A673 (cell line): Measurements from ENCODE around the gene CLSTN2. TPM values are rescaled to one million over a fixed set of nuclear protein-coding genes. Genes with fewer than 3 reads are reported as not detected.
A peak's percentile ranks its signal among the peaks of the same experiment; 100 is the strongest.

Source experiments
- BruUV-seq: library from RNA; stranded (reverse); fragments of 400-500 nt; replicated peaks from 2 replicates; lab custom pipeline; 2021; lab: Mats Ljungman, UMichigan
- CTCF ChIA-PET: fragments of 300-600 bp; sonication (Branson Sonifier 250); formaldehyde crosslinking; loops from one replicate; lab custom pipeline; 2022; ENCODE audit warnings: antibody characterized with exemption; lab: Charles Lee
- POLR2A ChIA-PET: fragments of 300-600 bp; sonication (Branson Sonifier 250); formaldehyde crosslinking; loops from one replicate; lab custom pipeline; 2022; ENCODE audit warnings: antibody characterized with exemption; ENCODE audit not compliant: low non-redundant PET; lab: Charles Lee
- DNase-seq: peaks from one replicate; pipeline ENCODE4 v3.0.0-alpha.2; 2015; ENCODE audit warnings: low spot score
- H3K27ac ChIP-seq: fragments of 200-600 bp; sonication (generic); 2 replicates; pipeline ENCODE4 v1.5.1; 2016; ENCODE audit warnings: mixed run types, low read depth, mild to moderate bottlenecking, mixed read lengths, antibody characterized with exemption, low read length; ENCODE audit not compliant: poor library complexity, severe bottlenecking
- H3K27me3 ChIP-seq: fragments of 200-600 bp; sonication (generic); replicated peaks from 2 replicates; pipeline ENCODE4 v1.6.1; 2017; ENCODE audit warnings: mixed run types, low read depth, mild to moderate bottlenecking, mixed read lengths, antibody characterized with exemption, low read length; ENCODE audit not compliant: insufficient read depth, poor library complexity
- H3K36me3 ChIP-seq: fragments of 200-600 bp; sonication (generic); 2 replicates; pipeline ENCODE4 v1.6.1; 2016; ENCODE audit warnings: mixed run types, mild to moderate bottlenecking, mixed read lengths, antibody characterized with exemption, low read length; ENCODE audit not compliant: insufficient read depth, poor library complexity, severe bottlenecking
- H3K4me1 ChIP-seq: fragments of 200-600 bp; sonication (generic); 2 replicates; pipeline ENCODE4 v1.6.1; 2017; ENCODE audit warnings: mixed run types, mild to moderate bottlenecking, mixed read lengths, antibody characterized with exemption, low read length; ENCODE audit not compliant: insufficient read depth, poor library complexity, severe bottlenecking
- H3K4me3 ChIP-seq: fragments of 200-600 bp; sonication (generic); 2 replicates; pipeline ENCODE4 v1.5.1; 2016; ENCODE audit warnings: low read depth, mixed run types, mild to moderate bottlenecking, mixed read lengths, low read length; ENCODE audit not compliant: poor library complexity, severe bottlenecking
- H3K9me3 ChIP-seq: fragments of 200-600 bp; sonication (generic); 2 replicates; pipeline ENCODE4 v1.6.1; 2016; ENCODE audit warnings: mixed run types, low read depth, mild to moderate bottlenecking, mixed read lengths, antibody characterized with exemption, low read length; ENCODE audit not compliant: poor library complexity, severe bottlenecking
- CTCF ChIP-seq: fragments of 300-800, 200-600 bp; sonication (generic); conservative IDR thresholded peaks from 2 replicates; pipeline ENCODE4 v1.5.1; 2017; ENCODE audit warnings: low read depth, mild to moderate bottlenecking, antibody characterized with exemption, low read length, moderate library complexity, mixed read lengths
- EZH2 ChIP-seq: fragments of 200-600 bp; sonication (generic); IDR thresholded peaks from 2 replicates; pipeline ENCODE4 v1.6.1; 2017; ENCODE audit warnings: borderline replicate concordance, low read depth, mild to moderate bottlenecking, mixed read lengths, antibody characterized with exemption, low read length; ENCODE audit not compliant: poor library complexity, severe bottlenecking
- intact Hi-C: fragments of 100-400 bp; cut with micrococcal nuclease; formaldehyde crosslinking; loops from one replicate; pipeline ENCODE4 v1.10.0; 2022; ENCODE audit not compliant: unreplicated experiment
- total RNA-seq: library from RNA; stranded (reverse); gene quantifications from 2 replicates; pipeline ENCODE4 v1.2.3, GENCODE V29; 2021

Gene CLSTN2
- total RNA-seq, 1 experiment from 2014 or later, result 50.7 TPM

GRCh38 chr3:140035871-140036270 lies 100.9 kb downstream of the CLSTN2 start:
- no peak for DNase-seq
- no peaks in the 10 kb centered on the region for H3K4me1 ChIP-seq
- no peaks in the 10 kb centered on the region for H3K27me3 ChIP-seq
- TF ChIP-seq EZH2, result no peak
- no peak for TF ChIP-seq CTCF
- no peak overlapping the region for H3K4me3 ChIP-seq
- H3K36me3 ChIP-seq, result no peaks in the 10 kb centered on the region
- no peaks in the 10 kb centered on the region for H3K9me3 ChIP-seq
- ChIA-PET CTCF (no interaction called here), POLR2A (interaction anchor here (0.6 kb wide), 2 partner anchors 11 to 481 kb away, joined by 3 read pairs; no protein-coding TSS in a partner anchor)
- BruUV-seq, result no TSS peak
- no peak overlapping the region for H3K27ac ChIP-seq
- intact Hi-C loops, result no loop called here

- H3K27ac ChIP-seq, result no peak overlapping the region
- no peaks in the 10 kb centered on the region for H3K36me3 ChIP-seq
- H3K9me3 ChIP-seq, result no peaks in the 10 kb centered on the region
- intact Hi-C loops, result loop anchor here (2.0 kb wide), 1 partner anchor 116 kb away; the partner anchor contains the start of gene CLSTN2
- no peaks in the 10 kb centered on the region for H3K4me1 ChIP-seq
- H3K27me3 ChIP-seq, result no peaks in the 10 kb centered on the region
- ChIA-PET POLR2A (no interaction called here), CTCF (interaction anchor here (0.6 kb wide), 1 partner anchor 112 kb away, joined by 5 read pairs; no protein-coding TSS in a partner anchor)
- BruUV-seq, result no TSS peak
- no peak overlapping the region for H3K4me3 ChIP-seq
- TF ChIP-seq CTCF, result no peak
- TF ChIP-seq EZH2, result no peak
- DNase-seq, result no peak
These were observed 115.4 kb downstream of the CLSTN2 start for GRCh38 chr3:140050396-140050795.

- ChIA-PET POLR2A (no interaction called here), CTCF (interaction anchor here (0.9 kb wide), 1 partner anchor 114 kb away, joined by 3 read pairs; no protein-coding TSS in a partner anchor)
- Histone ChIP-seq H3K36me3 (no peaks in the 10 kb centered on the region), H3K27me3 (no peaks in the 10 kb centered on the region), H3K9me3 (no peaks in the 10 kb centered on the region), H3K4me1 (no peaks in the 10 kb centered on the region), H3K4me3 (no peak overlapping the region), H3K27ac (no peak overlapping the region)
- no TSS peak for BruUV-seq
- DNase-seq, result peak; percentile 48
- peak; percentile 61 for TF ChIP-seq CTCF
- TF ChIP-seq EZH2, result no peak
- intact Hi-C loops, result loop anchor here (2.0 kb wide), 1 partner anchor 116 kb away; the partner anchor contains the start of gene CLSTN2
These were observed 116.3 kb downstream of the CLSTN2 start for GRCh38 chr3:140051019-140051957.
